Measurements from ENCODE around the gene PROK2.

PROK2 gene

GRCh38 chr3:71786217-71786549, 1.2 kb upstream of the PROK2 start:
- no peak for DNase-seq

- no peak for DNase-seq
Observed at GRCh38 chr3:71785532-71786216, 726 bp upstream of the PROK2 start.

- DNase-seq: peak; percentile 54
Observed at GRCh38 chr3:71784201-71784913, 591 bp downstream of the PROK2 start.

- no peak for DNase-seq
Observed at GRCh38 chr3:71783152-71783551, 1.8 kb downstream of the PROK2 start.

GRCh38 chr3:71780430-71780829, 4.5 kb downstream of the PROK2 start:
- no peak for DNase-seq

GRCh38 chr3:71779674-71780377, 5.1 kb downstream of the PROK2 start:
- no peak for DNase-seq

- no peak for DNase-seq
Observed at GRCh38 chr3:71778353-71778752, 6.6 kb downstream of the PROK2 start.

GRCh38 chr3:71776538-71776937, 8.4 kb downstream of the PROK2 start:
- no peak for DNase-seq

GRCh38 chr3:71771884-71772283, 13.1 kb downstream of the PROK2 start:
- DNase-seq: no peak

GRCh38 chr3:71771126-71771525, 13.8 kb downstream of the PROK2 start:
- DNase-seq: no peak

GRCh38 chr3:71763426-71763825, 21.5 kb downstream of the PROK2 start:
- DNase-seq: no peak

GRCh38 chr3:71760140-71760539, 24.8 kb downstream of the PROK2 start:
- no peak for DNase-seq

- DNase-seq: no peak
Observed at GRCh38 chr3:71759401-71759800, 25.5 kb downstream of the PROK2 start.

- DNase-seq: no peak
Observed at GRCh38 chr3:71758091-71758490, 26.9 kb downstream of the PROK2 start.

GRCh38 chr3:71754610-71755253, 30.2 kb downstream of the PROK2 start:
- no peak for DNase-seq

- DNase-seq: peak; percentile 62
Observed at GRCh38 chr3:71753701-71754609, 31.0 kb downstream of the PROK2 start, which contains the start of gene GPR27. Gene GPR27 (plus strand): TSS chr3:71753855. CDS start chr3:71754050, 195 bp downstream.

GRCh38 chr3:71752831-71753700, 31.9 kb downstream of the PROK2 start:
- no peak for DNase-seq

GRCh38 chr3:71751602-71752001, 33.3 kb downstream of the PROK2 start:
- no peak for DNase-seq

GRCh38 chr3:71744738-71745137, 40.2 kb downstream of the PROK2 start:
- no peak for DNase-seq

- DNase-seq: no peak
Observed at GRCh38 chr3:71742621-71743020, 42.3 kb downstream of the PROK2 start.

- DNase-seq: no peak
Observed at GRCh38 chr3:71734881-71735280, 50.1 kb downstream of the PROK2 start.
